Mucosa of rectum (tissue), 2 donors: Measurements from ENCODE around the gene PADI4.

Experiments used
- H3K27ac ChIP-seq, 2 donors: one replicate each; pipeline ENCODE4 v1.7.0; 2013; ENCODE audit warnings: inconsistent platforms in 2 of 2, low read depth in 2 of 2, low read length in 2 of 2
- H3K27me3 ChIP-seq, 2 donors: one replicate each; pipeline ENCODE4 v1.7.0; 2013; ENCODE audit warnings: low read length in 2 of 2; ENCODE audit not compliant: control insufficient read depth in 2 of 2, insufficient read depth in 2 of 2
- H3K36me3 ChIP-seq, 2 donors: one replicate each; pipeline ENCODE4 v1.7.0; 2013; ENCODE audit warnings: low read length in 2 of 2; ENCODE audit not compliant: control insufficient read depth in 2 of 2, insufficient read depth in 2 of 2
- H3K4me1 ChIP-seq, 2 donors: one replicate each; pipeline ENCODE4 v1.7.0; 2013; ENCODE audit warnings: low read length in 2 of 2, mild to moderate bottlenecking in 1 of 2; ENCODE audit not compliant: control insufficient read depth in 2 of 2, insufficient read depth in 2 of 2
- H3K4me3 ChIP-seq, 2 donors: one replicate each; pipeline ENCODE4 v1.7.0; 2013; ENCODE audit warnings: low read length in 2 of 2
- H3K9ac ChIP-seq, 2 donors: one replicate each; pipeline ENCODE4 v1.7.0; 2013; ENCODE audit warnings: low read length in 2 of 2, low read depth in 1 of 2, mild to moderate bottlenecking in 1 of 2
- H3K9me3 ChIP-seq, 2 donors: one replicate each; pipeline ENCODE4 v1.7.0; 2013; ENCODE audit warnings: low read length in 2 of 2; ENCODE audit not compliant: control insufficient read depth in 2 of 2
- donor health status: healthy.
- donor health status: Normal muscosa, but diverticular disease.

Gene PADI4

DNA sequence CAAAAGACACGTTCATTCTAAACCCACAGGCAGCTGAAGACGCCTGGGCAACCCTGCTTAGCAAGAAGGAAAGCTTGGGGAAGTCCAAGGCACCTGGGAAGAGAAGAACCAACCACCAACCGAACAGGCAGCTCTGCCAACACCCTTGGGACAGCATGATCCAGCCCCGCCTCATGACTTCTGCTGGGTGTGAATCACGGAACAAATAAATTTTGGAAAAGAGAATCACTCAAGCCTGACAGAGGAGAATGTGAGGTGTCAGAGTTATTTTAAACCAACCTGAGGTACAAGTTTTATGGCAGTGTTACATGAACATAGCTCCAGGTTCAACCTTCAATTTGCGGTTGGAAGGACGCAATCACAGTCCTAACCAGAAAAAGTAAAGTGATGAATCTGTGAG, 10.0 kb upstream of the PADI4 start:
- Histone ChIP-seq H3K9ac (no peak overlapping the region), H3K4me3 (no peak overlapping the region), H3K9me3 (peaks cover 0 to 8% of the 10 kb centered on the region in 2 donors), H3K36me3 (no peaks in the 10 kb centered on the region), H3K27ac (no peak overlapping the region), H3K27me3 (peaks cover 0 to 4% of the 10 kb centered on the region in 2 donors), H3K4me1 (no peaks in the 10 kb centered on the region)

DNA sequence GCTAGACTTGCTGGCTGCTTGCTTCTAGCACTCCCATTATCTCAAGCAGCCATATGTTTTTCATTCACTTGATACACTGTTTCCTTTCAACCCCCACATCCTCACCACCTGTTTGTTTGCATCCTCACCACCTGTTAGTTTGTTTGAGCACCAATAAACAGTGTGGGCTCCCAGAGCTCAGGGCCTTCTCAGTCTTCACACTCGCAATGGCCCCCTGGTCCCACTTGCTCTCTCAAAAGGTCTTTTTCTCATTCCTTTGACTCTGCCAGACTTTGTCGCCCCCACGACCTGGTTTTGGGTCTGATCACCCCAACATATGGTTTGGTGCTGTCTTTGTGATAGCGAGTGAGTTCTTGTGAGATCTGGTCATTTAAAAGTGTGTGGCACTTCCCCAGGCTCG, 6.2 kb upstream of the PADI4 start:
- H3K4me1 ChIP-seq = no peaks in the 10 kb centered on the region
- H3K36me3 ChIP-seq = no peaks in the 10 kb centered on the region
- no peak overlapping the region for H3K9ac ChIP-seq
- no peak overlapping the region for H3K27ac ChIP-seq
- peaks cover 0 to 8% of the 10 kb centered on the region in 2 donors for H3K9me3 ChIP-seq
- no peaks in the 10 kb centered on the region for H3K27me3 ChIP-seq
- no peak overlapping the region for H3K4me3 ChIP-seq

DNA sequence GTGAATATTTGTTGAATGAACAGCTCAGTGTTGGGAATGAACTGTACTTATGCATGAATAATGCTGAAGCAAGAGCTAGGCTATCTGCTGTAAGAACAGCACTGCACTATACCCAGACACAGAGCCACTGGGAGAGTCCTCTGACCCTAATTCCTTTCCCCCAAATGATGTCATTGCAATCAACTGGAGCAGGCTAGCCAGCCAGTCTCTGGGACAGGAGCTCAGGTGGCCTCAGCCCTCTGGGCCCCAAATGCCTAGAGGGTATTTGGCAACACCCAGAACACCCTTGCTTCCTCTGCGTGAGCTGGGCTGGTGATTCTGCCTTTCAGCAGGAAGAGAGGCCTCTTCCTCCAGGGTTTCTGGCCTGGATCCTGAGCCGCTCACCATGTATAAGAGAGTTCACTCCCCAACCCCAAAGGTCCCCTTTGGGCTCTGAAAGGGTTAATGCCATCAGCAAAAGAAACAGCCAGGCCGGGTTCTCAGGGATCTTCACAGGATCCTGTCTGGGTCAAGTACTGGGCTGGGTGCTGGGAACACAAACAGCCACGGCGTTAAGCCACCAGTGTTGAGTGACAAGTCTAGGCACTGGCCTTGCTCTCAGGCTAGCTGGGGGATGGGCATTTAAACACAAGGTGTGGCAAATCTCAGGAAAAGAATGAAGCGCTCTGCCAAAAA, 3.7 kb upstream of the PADI4 start:
- no peaks in the 10 kb centered on the region for H3K4me1 ChIP-seq
- H3K36me3 ChIP-seq = no peaks in the 10 kb centered on the region
- H3K27ac ChIP-seq = no peak overlapping the region
- H3K4me3 ChIP-seq = no peak overlapping the region
- peaks cover 0 to 9% of the 10 kb centered on the region in 2 donors for H3K27me3 ChIP-seq
- peaks cover 0 to 8% of the 10 kb centered on the region in 2 donors for H3K9me3 ChIP-seq
- no peak overlapping the region for H3K9ac ChIP-seq

DNA sequence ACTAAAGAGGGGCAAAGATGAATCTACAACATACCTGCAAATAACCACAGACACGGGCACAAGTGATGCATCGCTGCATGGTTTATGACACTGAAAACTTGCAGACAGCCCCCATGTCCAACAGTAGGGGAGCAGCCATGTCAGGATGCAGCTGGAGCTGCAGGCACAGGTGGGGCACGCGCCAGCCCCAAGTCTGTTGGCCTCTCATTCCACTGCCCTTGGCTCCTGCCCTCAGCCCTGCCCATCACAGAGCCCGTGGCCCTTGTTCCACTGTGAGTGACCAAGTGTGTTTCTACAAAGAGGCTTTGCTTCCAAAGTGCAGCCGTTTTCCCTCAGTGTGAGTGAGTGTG, 3.2 kb upstream of the PADI4 start:
- H3K27ac ChIP-seq = no peak overlapping the region
- H3K4me3 ChIP-seq = no peak overlapping the region
- no peaks in the 10 kb centered on the region for H3K4me1 ChIP-seq
- peaks cover 4 to 9% of the 10 kb centered on the region in 2 donors for H3K27me3 ChIP-seq
- H3K9ac ChIP-seq = no peak overlapping the region
- H3K9me3 ChIP-seq = peaks cover 0 to 8% of the 10 kb centered on the region in 2 donors
- H3K36me3 ChIP-seq = no peaks in the 10 kb centered on the region

DNA sequence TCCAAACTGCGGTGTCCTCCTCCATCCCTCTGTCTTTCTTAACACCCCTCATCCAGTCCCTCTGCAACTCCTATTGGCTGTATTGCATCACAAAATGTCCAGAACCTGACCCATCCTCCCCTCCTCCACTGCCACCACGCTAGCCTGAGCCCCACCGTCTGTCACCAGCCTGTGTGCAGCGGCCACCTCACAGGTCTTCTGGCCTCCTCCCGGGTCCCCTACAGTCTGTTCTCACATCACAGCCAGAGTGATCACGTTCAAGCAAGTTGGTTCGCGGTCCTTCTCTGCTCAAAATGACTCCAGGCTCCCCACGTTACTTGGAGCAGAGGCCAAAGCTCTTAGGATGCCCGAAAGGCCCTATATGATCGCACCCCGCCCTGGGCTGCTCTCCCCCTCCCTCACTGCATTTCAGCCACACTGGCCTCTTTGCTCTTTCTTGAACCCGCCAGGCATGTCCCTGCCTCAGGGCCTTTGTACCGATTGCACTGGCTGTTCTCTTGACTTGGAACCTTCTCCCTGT, 2.4 kb upstream of the PADI4 start:
- peaks cover 5 to 9% of the 10 kb centered on the region in 2 donors for H3K27me3 ChIP-seq
- H3K36me3 ChIP-seq = no peaks in the 10 kb centered on the region
- no peak overlapping the region for H3K4me3 ChIP-seq
- H3K27ac ChIP-seq = no peak overlapping the region
- no peaks in the 10 kb centered on the region for H3K4me1 ChIP-seq
- H3K9ac ChIP-seq = no peak overlapping the region
- H3K9me3 ChIP-seq = peaks cover 0 to 8% of the 10 kb centered on the region in 2 donors

DNA sequence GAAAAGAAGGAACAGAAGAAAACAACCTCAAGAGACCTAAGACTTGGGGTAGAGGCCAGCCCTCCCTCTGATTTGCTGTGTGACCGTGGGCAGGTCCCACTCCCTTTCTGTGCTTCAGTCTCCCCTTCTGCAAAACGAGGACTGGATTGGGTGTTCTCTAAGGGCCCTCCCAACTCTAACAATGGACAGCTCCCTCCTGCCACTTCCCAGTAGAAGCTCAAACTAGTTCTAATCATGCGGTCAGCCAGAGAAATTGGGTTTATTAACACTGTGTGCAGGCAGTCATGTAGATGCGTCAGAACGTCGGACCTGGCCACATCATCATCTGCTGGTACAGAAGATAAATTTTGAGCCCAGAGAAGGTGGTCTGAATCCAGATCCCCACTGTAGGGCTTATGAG, 1.6 kb upstream of the PADI4 start:
- Histone ChIP-seq H3K4me1 (no peaks in the 10 kb centered on the region), H3K4me3 (no peak overlapping the region), H3K9ac (no peak overlapping the region), H3K36me3 (no peaks in the 10 kb centered on the region), H3K27ac (no peak overlapping the region), H3K27me3 (peaks cover 5 to 9% of the 10 kb centered on the region in 2 donors), H3K9me3 (peaks cover 0 to 8% of the 10 kb centered on the region in 2 donors)

DNA sequence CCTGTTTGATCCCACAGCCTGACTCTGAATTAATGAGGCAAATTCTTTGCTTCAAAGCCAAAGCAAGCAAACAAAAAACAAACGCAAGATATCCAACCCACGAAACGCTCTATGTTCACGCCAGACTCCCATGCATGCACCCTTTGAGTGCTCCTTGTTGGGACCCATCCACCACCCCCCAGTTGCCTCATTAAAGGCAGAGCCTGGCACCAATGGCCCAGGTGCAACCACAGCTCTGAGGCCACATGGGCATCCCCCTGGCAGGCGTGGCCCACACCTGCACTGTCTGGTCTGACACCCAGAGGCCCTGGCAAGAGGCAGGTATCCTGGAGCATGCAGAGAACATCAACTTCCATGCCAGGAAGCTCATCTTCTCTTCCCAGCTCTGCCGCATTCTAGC, 1.1 kb upstream of the PADI4 start:
- H3K36me3 ChIP-seq = no peaks in the 10 kb centered on the region
- no peak overlapping the region for H3K27ac ChIP-seq
- no peaks in the 10 kb centered on the region for H3K4me1 ChIP-seq
- no peak overlapping the region for H3K4me3 ChIP-seq
- peaks cover 0 to 4% of the 10 kb centered on the region in 2 donors for H3K9me3 ChIP-seq
- H3K9ac ChIP-seq = no peak overlapping the region
- peaks cover 5 to 9% of the 10 kb centered on the region in 2 donors for H3K27me3 ChIP-seq

DNA sequence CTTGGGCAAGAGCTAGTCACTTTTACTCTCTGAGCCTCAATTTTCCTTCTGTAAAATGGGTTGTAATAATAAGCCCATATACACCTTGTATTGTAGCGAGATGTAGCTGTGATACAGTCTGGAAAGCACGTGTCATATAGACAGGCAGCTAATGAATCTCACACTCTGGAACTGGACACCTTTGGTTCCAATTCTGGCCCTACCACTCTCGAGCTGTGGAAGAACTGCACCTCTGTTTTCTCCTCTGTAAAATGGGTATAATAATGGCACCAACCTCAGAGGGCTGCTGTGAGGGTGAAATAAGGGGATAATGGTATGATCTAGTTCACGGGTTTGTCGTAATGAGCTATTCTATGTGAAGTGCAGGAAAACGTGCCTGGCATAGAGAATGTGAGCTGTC, 668 bp upstream of the PADI4 start:
- H3K4me1 ChIP-seq = no peaks in the 10 kb centered on the region
- H3K36me3 ChIP-seq = no peaks in the 10 kb centered on the region
- H3K4me3 ChIP-seq = no peak overlapping the region
- no peak overlapping the region for H3K27ac ChIP-seq
- peaks cover 5 to 9% of the 10 kb centered on the region in 2 donors for H3K27me3 ChIP-seq
- H3K9me3 ChIP-seq = peaks cover 0 to 3% of the 10 kb centered on the region in 2 donors
- H3K9ac ChIP-seq = no peak overlapping the region

DNA sequence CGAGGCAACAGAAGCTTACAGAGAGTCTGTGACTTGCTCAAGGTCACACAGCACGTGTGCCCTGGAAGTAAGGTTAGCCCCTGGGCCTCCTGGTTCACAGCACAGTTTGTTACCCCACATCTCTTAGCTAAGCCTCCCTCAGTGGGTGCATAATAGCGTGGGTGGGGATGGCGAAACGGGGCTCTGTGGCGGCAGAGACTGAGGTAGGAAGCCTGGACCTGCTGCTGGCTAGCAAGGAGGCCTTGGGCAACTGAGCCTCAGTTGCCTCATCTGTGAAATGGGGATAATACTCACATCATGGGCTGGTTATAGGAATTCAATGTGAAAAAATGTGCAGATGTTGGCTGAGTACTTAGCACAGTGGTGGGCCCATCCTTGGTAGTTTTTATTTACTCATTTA, 596 bp downstream of the PADI4 start:
- H3K9me3 ChIP-seq = no peaks in the 10 kb centered on the region
- no peak overlapping the region for H3K27ac ChIP-seq
- peaks cover 5 to 11% of the 10 kb centered on the region in 2 donors for H3K27me3 ChIP-seq
- no peaks in the 10 kb centered on the region for H3K36me3 ChIP-seq
- H3K4me3 ChIP-seq = no peak overlapping the region
- no peak overlapping the region for H3K9ac ChIP-seq
- no peaks in the 10 kb centered on the region for H3K4me1 ChIP-seq

DNA sequence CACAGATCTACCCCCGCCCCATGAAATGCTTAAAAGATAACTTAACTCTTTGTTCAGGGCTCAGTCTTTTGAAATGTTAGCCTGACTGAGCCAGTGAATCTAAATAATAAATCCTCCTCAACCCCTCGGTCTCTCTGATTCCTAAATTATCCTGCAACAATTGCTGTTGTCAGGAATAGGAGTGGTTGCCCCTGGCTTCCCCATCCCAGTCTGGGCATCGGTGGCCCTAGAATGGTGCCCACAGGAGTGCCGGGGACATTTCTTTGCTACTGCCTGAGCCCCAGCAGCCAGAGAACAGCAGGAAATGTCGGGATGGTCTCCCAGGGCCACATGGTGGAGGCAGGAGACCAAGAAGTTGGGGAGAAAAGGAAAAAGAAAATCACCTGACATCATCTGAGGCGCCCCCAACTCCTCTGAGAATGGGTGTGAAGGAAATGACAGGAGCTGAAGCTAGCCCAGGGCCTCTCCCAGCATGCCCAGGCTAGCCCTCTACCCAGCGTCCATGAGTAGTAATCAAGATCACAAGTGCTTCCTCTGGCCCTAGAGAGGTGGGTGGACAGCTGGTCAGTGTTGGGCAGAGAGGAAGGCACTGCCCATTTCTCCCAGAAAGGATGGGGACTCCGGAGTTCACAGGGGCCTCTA, 1.6 kb downstream of the PADI4 start:
- H3K4me3 ChIP-seq = no peak overlapping the region
- H3K4me1 ChIP-seq = no peaks in the 10 kb centered on the region
- no peak overlapping the region for H3K9ac ChIP-seq
- no peaks in the 10 kb centered on the region for H3K36me3 ChIP-seq
- H3K9me3 ChIP-seq = no peaks in the 10 kb centered on the region
- H3K27ac ChIP-seq = no peak overlapping the region
- H3K27me3 ChIP-seq = peaks cover 5 to 11% of the 10 kb centered on the region in 2 donors
